ENCODE data around the gene DIDO1.

DIDO1 gene

GRCh38 chr20:62836967-62837490, 89.3 kb downstream of the DIDO1 start:
- no peaks in the 10 kb centered on the region for H3K9me3 ChIP-seq (replicated peaks; ENCODE audit: insufficient read depth, low read length)
- no peak overlapping the region for H3K27ac ChIP-seq (ENCODE audit: low read length)
- H3F3A ChIP-seq (ENCODE audit: insufficient read depth, low read length) = peaks cover 11% of the 10 kb centered on the region
- H3K9me2 ChIP-seq (replicated peaks; ENCODE audit: insufficient read depth, low read length) = no peaks in the 10 kb centered on the region
- H3K79me2 ChIP-seq (ENCODE audit: low read length) = no peaks in the 10 kb centered on the region
- no peak for DNase-seq
- peaks cover 42% of the 10 kb centered on the region for H3K27me3 ChIP-seq (replicated peaks; ENCODE audit: insufficient read depth, low read length)
- H3K4me3 ChIP-seq (ENCODE audit: low read length) = no peak overlapping the region
- H3K36me3 ChIP-seq (replicated peaks; ENCODE audit: insufficient read depth, low read length) = no peaks in the 10 kb centered on the region
- H3K9ac ChIP-seq (ENCODE audit: low read length) = no peak overlapping the region
- TF ChIP-seq EZH2phosphoT487 (IDR thresholded peaks at IDR 0.05; ENCODE audit: low read length) (no peak), EZH2 (optimal IDR thresholded peaks at IDR 0.05; ENCODE audit: low read depth, low read length) (no peak), CTCF (IDR thresholded peaks at IDR 0.05; ENCODE audit: low read length) (no peak)
- H3K4me1 ChIP-seq (ENCODE audit: low read length) = peaks cover 8% of the 10 kb centered on the region
- no peak overlapping the region for H2AFZ ChIP-seq (ENCODE audit: low read length)
- no peaks in the 10 kb centered on the region for H4K20me1 ChIP-seq (ENCODE audit: insufficient read depth, low read length)
- no peak overlapping the region for H3K4me2 ChIP-seq (ENCODE audit: low read depth, low read length)

GRCh38 chr20:62835931-62836861, 90.1 kb downstream of the DIDO1 start:
- Histone ChIP-seq H3K27ac (ENCODE audit: low read length) (no peak overlapping the region), H3K4me2 (ENCODE audit: low read depth, low read length) (no peak overlapping the region), H3K79me2 (ENCODE audit: low read length) (no peaks in the 10 kb centered on the region), H3K4me1 (ENCODE audit: low read length) (peaks cover 10% of the 10 kb centered on the region), H2AFZ (ENCODE audit: low read length) (no peak overlapping the region), H4K20me1 (ENCODE audit: insufficient read depth, low read length) (no peaks in the 10 kb centered on the region), H3K27me3 (replicated peaks; ENCODE audit: insufficient read depth, low read length) (peaks cover 42% of the 10 kb centered on the region), H3F3A (ENCODE audit: insufficient read depth, low read length) (peaks cover 13% of the 10 kb centered on the region), H3K36me3 (replicated peaks; ENCODE audit: insufficient read depth, low read length) (no peaks in the 10 kb centered on the region), H3K9ac (ENCODE audit: low read length) (no peak overlapping the region), H3K4me3 (ENCODE audit: low read length) (no peak overlapping the region), H3K9me2 (replicated peaks; ENCODE audit: insufficient read depth, low read length) (no peaks in the 10 kb centered on the region), H3K9me3 (replicated peaks; ENCODE audit: insufficient read depth, low read length) (no peaks in the 10 kb centered on the region)
- no peak for DNase-seq
- TF ChIP-seq EZH2 (optimal IDR thresholded peaks at IDR 0.05; ENCODE audit: low read depth, low read length) = no peak
- TF ChIP-seq EZH2phosphoT487 (IDR thresholded peaks at IDR 0.05; ENCODE audit: low read length) = no peak
- no peak for TF ChIP-seq CTCF (IDR thresholded peaks at IDR 0.05; ENCODE audit: low read length)

- H3K4me2 ChIP-seq (ENCODE audit: low read depth, low read length) = no peak overlapping the region
- no peaks in the 10 kb centered on the region for H3K9me2 ChIP-seq (replicated peaks; ENCODE audit: insufficient read depth, low read length)
- H3K9me3 ChIP-seq (replicated peaks; ENCODE audit: insufficient read depth, low read length) = no peaks in the 10 kb centered on the region
- peaks cover 13% of the 10 kb centered on the region for H3F3A ChIP-seq (ENCODE audit: insufficient read depth, low read length)
- no peak overlapping the region for H3K27ac ChIP-seq (ENCODE audit: low read length)
- H3K36me3 ChIP-seq (replicated peaks; ENCODE audit: insufficient read depth, low read length) = no peaks in the 10 kb centered on the region
- H4K20me1 ChIP-seq (ENCODE audit: insufficient read depth, low read length) = no peaks in the 10 kb centered on the region
- H3K79me2 ChIP-seq (ENCODE audit: low read length) = no peaks in the 10 kb centered on the region
- H2AFZ ChIP-seq (ENCODE audit: low read length) = no peak overlapping the region
- H3K9ac ChIP-seq (ENCODE audit: low read length) = no peak overlapping the region
- TF ChIP-seq CTCF (IDR thresholded peaks at IDR 0.05; ENCODE audit: low read length) (no peak), EZH2 (optimal IDR thresholded peaks at IDR 0.05; ENCODE audit: low read depth, low read length) (no peak), EZH2phosphoT487 (IDR thresholded peaks at IDR 0.05; ENCODE audit: low read length) (no peak)
- H3K27me3 ChIP-seq (replicated peaks; ENCODE audit: insufficient read depth, low read length) = peaks cover 43% of the 10 kb centered on the region
- H3K4me3 ChIP-seq (ENCODE audit: low read length) = no peak overlapping the region
- H3K4me1 ChIP-seq (ENCODE audit: low read length) = peaks cover 10% of the 10 kb centered on the region
- DNase-seq = no peak
Observed at GRCh38 chr20:62834967-62835730, 91.2 kb downstream of the DIDO1 start.
